GM18499 (cell line): ENCODE measurements around the gene ABCE1.

Experiments
- ATAC-seq: cut with Tn5 transposase; IDR thresholded peaks from one replicate; pipeline ENCODE4 v1.9.1; 2021; ENCODE audit warnings: moderate number of reproducible peaks; ENCODE audit not compliant: insufficient read depth, unreplicated experiment

Gene ABCE1

DNA sequence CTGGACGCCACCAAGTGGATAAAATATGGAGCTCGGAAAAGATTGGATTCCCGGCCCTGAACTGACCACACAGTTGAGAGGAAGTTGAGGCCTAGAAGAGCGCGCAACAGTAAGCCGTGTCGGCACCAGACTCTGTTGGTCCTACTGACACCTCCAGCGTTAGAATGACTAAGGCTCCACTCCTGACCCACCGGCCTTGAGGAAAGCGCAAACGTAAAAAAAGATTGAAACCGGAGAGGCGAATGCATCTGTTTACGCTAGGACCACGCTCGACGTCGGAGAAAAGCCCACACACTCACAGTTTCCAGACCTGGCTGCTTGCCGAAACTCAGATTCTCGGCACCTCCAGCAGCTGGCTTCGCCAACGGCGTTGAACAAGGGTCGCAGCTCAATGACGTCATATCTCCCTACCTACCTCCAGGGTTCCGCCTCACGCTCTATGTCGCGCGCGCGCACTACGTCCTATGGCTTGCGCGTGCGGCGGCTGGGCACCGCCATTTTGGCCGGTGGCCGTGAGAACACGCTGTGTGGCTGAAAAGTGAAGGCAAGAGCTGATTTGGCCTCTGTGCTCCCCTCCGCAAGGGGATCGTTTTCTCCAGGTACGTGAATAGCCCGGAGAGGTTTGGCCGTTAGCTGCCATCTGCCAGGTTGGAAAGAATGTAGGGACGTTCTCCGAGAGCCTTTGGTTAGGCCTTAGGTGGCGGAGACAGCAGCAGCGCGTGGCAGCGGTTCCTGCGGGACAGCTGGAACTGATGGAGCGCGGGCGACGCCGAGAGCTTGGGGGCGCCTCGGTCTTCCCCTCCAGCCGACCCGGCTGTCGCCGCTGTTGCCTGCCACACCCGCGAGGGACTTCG lies at the start of gene ABCE1, which contains the start of gene ANAPC10:
Gene ABCE1, plus strand, starts transcription at position 491 of the 854 bp plus-strand sequence. CDS start 6,102 bp downstream, outside the sequence.
Gene ANAPC10, minus strand, starts transcription at position 376 of the 854 bp plus-strand sequence. CDS start 2,097 bp downstream, outside the sequence.
- ATAC-seq: peak; percentile 66

GRCh38 chr4:145048817-145049216 lies 49.3 kb upstream of the ABCE1 start:
- ATAC-seq: no peak

GRCh38 chr4:145049241-145049640 lies 48.9 kb upstream of the ABCE1 start:
- ATAC-seq: no peak

DNA sequence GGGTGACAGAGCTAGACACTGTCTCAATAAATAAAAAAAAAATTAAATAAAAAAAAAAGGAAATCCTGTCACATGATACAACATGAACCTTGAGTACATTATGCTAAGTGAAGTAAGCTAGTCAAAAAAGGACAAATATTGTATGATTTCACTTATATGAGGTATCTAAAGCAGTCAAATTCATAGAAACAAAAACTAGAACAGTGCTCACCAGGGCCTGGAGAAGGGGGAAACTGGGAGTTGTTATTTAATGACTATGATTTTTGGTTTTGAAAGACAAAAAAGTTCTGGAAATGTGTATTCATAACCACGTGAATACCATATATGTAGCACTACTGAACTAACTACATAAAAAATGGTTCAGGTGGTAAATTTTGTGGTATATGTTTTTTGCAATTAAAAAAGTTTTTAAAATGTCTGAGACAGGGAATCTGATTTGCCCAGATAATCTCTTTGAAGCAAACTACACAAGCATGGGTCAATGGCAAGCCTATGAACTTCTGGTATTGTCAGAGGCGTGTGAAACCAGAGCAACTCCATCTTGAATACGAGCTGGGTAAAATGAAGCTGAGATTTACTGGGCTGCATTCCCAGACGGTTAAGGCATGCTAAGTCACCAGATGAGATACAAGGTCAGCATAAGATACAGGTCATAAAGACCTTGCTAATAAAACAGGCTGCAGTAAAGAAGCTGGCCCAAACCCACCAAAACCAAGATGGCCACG lies 42.4 kb upstream of the ABCE1 start:
- no peak for ATAC-seq

- no peak for ATAC-seq
Measured at GRCh38 chr4:145056325-145057130, 41.6 kb upstream of the ABCE1 start.

GRCh38 chr4:145058256-145058655 lies 39.9 kb upstream of the ABCE1 start:
- no peak for ATAC-seq

DNA sequence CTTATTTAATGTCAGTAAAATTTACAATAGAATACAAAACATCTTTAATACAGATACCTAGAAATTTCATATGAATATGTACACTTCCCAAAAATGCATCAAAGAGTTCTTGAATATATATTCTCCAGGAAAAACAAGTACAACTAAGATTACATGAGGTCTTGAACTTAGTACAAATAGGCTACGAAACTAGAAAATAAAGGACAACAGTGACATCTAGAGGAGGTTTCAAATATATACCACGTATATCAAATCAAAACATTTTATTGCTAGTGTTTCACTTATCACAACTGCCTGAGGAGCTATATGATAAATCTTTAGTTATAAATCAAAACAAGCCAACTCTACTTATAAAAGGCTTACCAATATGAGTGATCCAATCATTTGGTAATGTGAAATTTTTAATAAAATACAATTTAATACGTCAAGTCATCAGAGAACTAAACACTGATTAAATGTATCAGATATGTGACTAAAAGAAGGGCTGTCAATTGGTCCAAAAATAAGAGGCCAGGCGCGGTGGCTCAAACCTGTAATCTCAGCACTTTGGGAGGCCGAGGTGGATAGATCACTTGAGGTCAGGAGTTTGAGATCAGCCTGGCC lies 36.7 kb upstream of the ABCE1 start:
- ATAC-seq: no peak

GRCh38 chr4:145066063-145066501 lies 32.0 kb upstream of the ABCE1 start:
- no peak for ATAC-seq

GRCh38 chr4:145069361-145069760 lies 28.8 kb upstream of the ABCE1 start:
- ATAC-seq: no peak

GRCh38 chr4:145071560-145071959 lies 26.6 kb upstream of the ABCE1 start:
- no peak for ATAC-seq

DNA sequence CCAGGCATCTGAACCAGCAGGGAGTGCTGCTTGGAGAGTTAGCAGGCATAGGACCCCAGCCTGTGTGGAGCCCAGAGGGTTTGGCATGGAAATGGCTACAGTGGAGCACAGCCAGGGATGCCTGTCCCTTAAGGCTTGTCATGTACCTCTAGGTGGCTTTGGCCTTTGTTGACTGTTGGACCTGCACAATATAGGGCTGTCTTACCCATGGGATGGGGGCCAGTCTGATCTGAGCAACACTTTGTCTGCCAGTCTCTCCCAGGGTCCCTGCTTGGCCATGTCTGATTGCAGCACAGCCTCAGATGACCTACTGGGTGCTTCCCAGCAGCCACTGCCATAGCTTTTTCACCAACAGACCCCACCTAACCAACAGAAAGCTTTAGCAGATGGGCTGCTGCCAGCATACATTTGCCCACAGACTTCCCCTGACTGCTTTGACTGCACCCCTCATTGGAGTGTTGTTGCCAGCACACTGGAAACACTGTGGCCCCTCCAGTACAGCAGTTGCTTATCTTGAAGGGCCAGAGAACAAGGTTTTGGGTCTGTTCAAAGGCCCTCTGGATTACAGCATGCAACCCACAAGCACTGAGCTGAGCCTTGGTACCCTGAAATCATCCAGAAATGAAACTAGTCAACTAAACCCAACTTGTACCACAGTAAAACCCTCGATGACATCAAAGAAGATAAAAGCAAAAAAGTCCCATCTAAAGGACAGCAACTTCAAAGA lies 22.2 kb upstream of the ABCE1 start:
- no peak for ATAC-seq

- ATAC-seq: no peak
Measured at GRCh38 chr4:145076469-145076855, 21.6 kb upstream of the ABCE1 start.

GRCh38 chr4:145081756-145082155 lies 16.4 kb upstream of the ABCE1 start:
- no peak for ATAC-seq

DNA sequence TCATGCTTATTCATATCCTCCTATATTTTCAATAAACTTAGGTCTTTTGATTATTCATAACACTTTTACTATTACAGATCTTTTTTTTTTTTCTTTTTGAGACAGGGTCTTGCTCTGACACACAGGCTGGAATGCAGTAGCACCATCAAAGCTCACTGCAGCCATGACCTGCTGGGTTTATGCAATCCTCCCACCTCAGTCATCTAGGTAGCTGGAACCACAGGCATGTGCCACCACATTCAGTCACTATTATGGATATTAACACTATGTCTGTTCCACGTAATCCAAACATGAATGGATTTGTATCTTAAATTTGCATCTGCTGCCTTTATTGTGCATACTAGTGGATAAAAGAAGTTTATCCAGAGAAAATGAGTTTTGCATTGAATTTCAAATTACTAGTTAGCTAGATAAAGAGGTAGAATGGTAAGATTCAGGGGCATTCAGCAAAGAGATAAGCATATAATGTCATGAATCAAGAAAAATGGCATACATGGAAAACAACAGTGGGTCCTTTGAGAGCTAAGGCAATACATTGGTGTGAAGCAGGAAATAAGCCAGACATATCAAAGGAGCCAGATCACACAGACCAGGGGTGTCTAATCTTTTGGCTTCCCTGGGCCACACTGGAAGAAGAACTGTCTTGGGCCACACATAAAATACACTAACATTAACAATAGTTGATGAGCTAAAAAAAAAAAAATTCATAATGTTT lies 14.1 kb upstream of the ABCE1 start:
- ATAC-seq: no peak

GRCh38 chr4:145090380-145090779 lies 7.7 kb upstream of the ABCE1 start:
- no peak for ATAC-seq

- no peak for ATAC-seq
Measured at GRCh38 chr4:145093638-145094037, 4.5 kb upstream of the ABCE1 start.

- ATAC-seq: no peak
Measured at GRCh38 chr4:145097331-145097820, 735 bp upstream of the ABCE1 start.

DNA sequence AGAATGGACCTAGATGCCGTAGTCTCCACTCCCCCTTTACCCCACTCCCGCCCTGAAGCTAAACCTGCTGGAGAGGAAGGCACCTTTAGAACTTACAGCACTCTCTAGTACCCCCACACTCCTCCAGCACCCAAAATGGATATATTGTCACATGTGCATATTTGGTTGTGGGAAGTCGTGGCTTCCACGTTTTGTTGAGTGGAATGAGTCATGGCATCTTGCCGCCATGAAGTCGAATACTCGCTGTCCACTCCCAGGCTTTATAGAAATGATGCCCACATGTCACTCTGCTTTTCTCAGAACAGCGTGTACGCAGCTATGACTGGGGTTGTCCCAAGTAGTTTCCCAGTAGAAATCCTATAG lies 545 bp downstream of the ABCE1 start:
- ATAC-seq: peak; percentile 4

GRCh38 chr4:145099653-145100052 lies 1.5 kb downstream of the ABCE1 start:
- ATAC-seq: no peak
